ENCODE data around the gene LRCH1. TPM values are rescaled to one million over a fixed set of nuclear protein-coding genes. Genes with fewer than 3 reads are reported as not detected.

Gene LRCH1
- polyA plus RNA-seq, 1 of the 3 experiments (the other 2 are of a cell fraction) = 5.5 TPM

DNA sequence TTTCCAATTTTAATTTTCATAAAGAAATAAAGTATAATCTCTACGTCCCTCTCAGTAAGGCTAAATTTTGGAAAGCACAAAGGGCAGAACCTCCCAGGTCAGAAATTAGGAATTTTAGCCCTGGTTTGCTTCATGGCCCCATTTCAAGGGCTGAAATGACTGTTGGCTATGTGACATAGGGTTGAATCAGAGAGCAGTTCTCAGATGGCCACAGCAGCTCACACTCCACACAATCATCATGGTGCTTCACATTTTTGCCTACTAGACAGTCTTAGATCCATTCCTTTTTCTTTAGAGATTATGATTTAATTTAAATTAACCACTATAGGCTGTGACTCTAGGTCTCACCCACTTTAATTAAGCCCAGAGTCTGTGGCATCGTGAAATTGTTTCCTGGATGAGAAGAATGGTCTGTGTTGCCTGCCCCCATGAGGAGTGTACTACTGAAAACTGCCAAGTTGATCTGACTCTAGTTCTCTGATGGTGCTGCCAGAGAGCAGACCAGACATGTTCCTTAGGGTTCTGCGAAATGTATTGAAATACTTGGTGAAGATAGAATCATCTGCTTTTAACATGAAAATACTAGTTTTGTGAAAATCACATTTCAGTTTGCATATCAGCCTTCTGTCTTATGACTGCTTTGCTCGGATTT lies 186.6 kb downstream of the LRCH1 start:
- Histone ChIP-seq H3K36me3 (replicated peaks in 1 of 2; ENCODE audit: control insufficient read depth in 1 of 2, insufficient read depth in 2 of 2, low read length in 1 of 2) (peaks cover 29 to 35% of the 10 kb centered on the region in 2 experiments), H3K27ac (ENCODE audit: low read depth in 2 of 2, low read length in 1 of 2) (no peak overlapping the region), H3K9me3 (no peaks in the 10 kb centered on the region), H3K27me3 (ENCODE audit: insufficient read depth) (no peaks in the 10 kb centered on the region), H3K4me2 (no peak overlapping the region), H3F3A (replicated peaks; ENCODE audit: insufficient read depth) (peaks cover 12% of the 10 kb centered on the region), H4K20me1 (ENCODE audit: insufficient read depth) (no peaks in the 10 kb centered on the region), H3K9me2 (no peaks in the 10 kb centered on the region), H3K4me3 (ENCODE audit: low read depth in 2 of 2, low read length in 1 of 2) (no peak overlapping the region), H2AFZ (ENCODE audit: low read depth) (no peak overlapping the region), H3K9ac (no peak overlapping the region), H3K79me2 (ENCODE audit: insufficient read depth) (no peaks in the 10 kb centered on the region), H3K4me1 (ENCODE audit: control insufficient read depth in 1 of 2, insufficient read depth in 2 of 2, low read depth in 1 of 2, low read length in 1 of 2) (peaks cover 11 to 12% of the 10 kb centered on the region in 2 experiments; a peak in 3 of 4 replicates)
- WGBS (ENCODE audit: low lambda C conversion rate) = 95% methylated on average over 4 of the region's 4 CpGs
- ChIA-PET CTCF (no interaction called here), POLR2A (no interaction called here)
- TF ChIP-seq RXRA (IDR thresholded peaks at IDR 0.05; ENCODE audit: borderline replicate concordance, low read depth) (no peak), NRF1 (IDR thresholded peaks at IDR 0.05; ENCODE audit: low read depth, low read length) (no peak), GATA2 (CRISPR knock-in tag; IDR thresholded peaks at IDR 0.05) (no peak), TAF1 (IDR thresholded peaks at IDR 0.05; ENCODE audit: borderline replicate concordance, low read depth, low read length) (no peak), RAD21 (IDR thresholded peaks at IDR 0.05; ENCODE audit: low read length) (no peak)
- TF ChIP-seq, protein P1, sequence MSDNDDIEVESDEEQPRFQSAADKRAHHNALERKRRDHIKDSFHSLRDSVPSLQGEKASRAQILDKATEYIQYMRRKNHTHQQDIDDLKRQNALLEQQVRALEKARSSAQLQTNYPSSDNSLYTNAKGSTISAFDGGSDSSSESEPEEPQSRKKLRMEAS (IDR thresholded peaks at IDR 0.05; ENCODE audit: low read depth) = no peak
- DNase-seq = no peak

DNA sequence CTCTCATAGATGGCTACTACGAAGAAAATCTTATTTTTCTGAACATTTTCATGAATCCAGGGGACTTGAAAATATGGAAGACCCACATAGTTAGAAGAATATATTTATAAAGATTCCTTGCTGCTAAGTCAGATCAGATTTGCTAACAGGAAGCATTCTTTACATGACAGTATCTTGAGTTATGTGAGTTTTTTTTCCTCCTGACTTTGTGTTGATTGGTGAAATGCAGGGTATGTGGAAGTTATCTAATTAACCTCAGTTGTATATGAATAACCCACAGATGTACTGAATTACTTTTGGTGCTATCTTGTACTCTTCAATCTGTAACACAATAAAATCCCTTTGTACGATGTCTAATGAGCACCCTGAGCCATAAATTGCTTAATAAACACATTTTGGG lies 190.2 kb downstream of the LRCH1 start:
- whole genome bisulfite sequencing (ENCODE audit: low lambda C conversion rate) = 63% methylated on average over 2 of the region's 2 CpGs
- TF ChIP-seq FOSL2 (IDR thresholded peaks at IDR 0.05; ENCODE audit: borderline replicate concordance, low read depth) (peak; percentile 26; the same call in 1 of the 2 replicates), TEAD4 (IDR thresholded peaks at IDR 0.05; ENCODE audit: borderline replicate concordance, insufficient read depth) (peak; percentile 58; the same call in 1 of the 2 replicates), YY1 (IDR thresholded peaks at IDR 0.05; ENCODE audit: low read depth) (no peak), GATA2 (CRISPR knock-in tag; IDR thresholded peaks at IDR 0.05) (no peak), JUND (IDR thresholded peaks at IDR 0.05) (peak; percentile 58; the same call in 1 of the 2 replicates), TCF12 (IDR thresholded peaks at IDR 0.05) (peak; percentile 88), POLR2AphosphoS5 (IDR thresholded peaks at IDR 0.05; ENCODE audit: low read depth, low read length) (peak; percentile 73; the same call in 1 of the 2 replicates), EP300 (IDR thresholded peaks at IDR 0.05; ENCODE audit: borderline replicate concordance in 1 of 2, low read depth in 1 of 2, low read length in 1 of 2) (peak; percentile 56 to 61; a peak in 2 of 4 replicates)
- TF ChIP-seq, protein P2, sequence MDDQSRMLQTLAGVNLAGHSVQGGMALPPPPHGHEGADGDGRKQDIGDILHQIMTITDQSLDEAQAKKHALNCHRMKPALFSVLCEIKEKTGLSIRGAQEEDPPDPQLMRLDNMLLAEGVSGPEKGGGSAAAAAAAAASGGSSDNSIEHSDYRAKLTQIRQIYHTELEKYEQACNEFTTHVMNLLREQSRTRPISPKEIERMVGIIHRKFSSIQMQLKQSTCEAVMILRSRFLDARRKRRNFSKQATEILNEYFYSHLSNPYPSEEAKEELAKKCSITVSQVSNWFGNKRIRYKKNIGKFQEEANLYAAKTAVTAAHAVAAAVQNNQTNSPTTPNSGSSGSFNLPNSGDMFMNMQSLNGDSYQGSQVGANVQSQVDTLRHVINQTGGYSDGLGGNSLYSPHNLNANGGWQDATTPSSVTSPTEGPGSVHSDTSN (IDR thresholded peaks at IDR 0.05) = peak; percentile 93
- ChIA-PET CTCF (no interaction called here), POLR2A (no interaction called here)
- H3K36me3 ChIP-seq (replicated peaks in 1 of 2; ENCODE audit: control insufficient read depth in 1 of 2, insufficient read depth in 2 of 2, low read length in 1 of 2) = peaks cover 24 to 31% of the 10 kb centered on the region in 2 experiments
- peaks cover 12 to 14% of the 10 kb centered on the region in 2 experiments; a peak in 3 of 4 replicates for H3K4me1 ChIP-seq (ENCODE audit: control insufficient read depth in 1 of 2, insufficient read depth in 2 of 2, low read depth in 1 of 2, low read length in 1 of 2)
- H3F3A ChIP-seq (replicated peaks; ENCODE audit: insufficient read depth) = peaks cover 15% of the 10 kb centered on the region
- no peak for DNase-seq
- H3K4me2 ChIP-seq = peak overlapping the region; percentile 16; the same call in 1 of the 2 replicates
- H3K9ac ChIP-seq = no peak overlapping the region
- no peaks in the 10 kb centered on the region for H3K9me2 ChIP-seq
- no peak overlapping the region for H2AFZ ChIP-seq (ENCODE audit: low read depth)
- no peaks in the 10 kb centered on the region for H4K20me1 ChIP-seq (ENCODE audit: insufficient read depth)
- no peaks in the 10 kb centered on the region for H3K79me2 ChIP-seq (ENCODE audit: insufficient read depth)
- no peaks in the 10 kb centered on the region for H3K27me3 ChIP-seq (ENCODE audit: insufficient read depth)
- no peaks in the 10 kb centered on the region for H3K9me3 ChIP-seq
- no peak overlapping the region for H3K4me3 ChIP-seq (ENCODE audit: low read depth in 2 of 2, low read length in 1 of 2)
- peak overlapping the region; percentile 28 to 39 for H3K27ac ChIP-seq (ENCODE audit: low read depth in 2 of 2, low read length in 1 of 2)

Data from SK-N-SH (cell line).